Esophagus squamous epithelium (tissue), 4 donors: ENCODE results near the gene PIEZO1.

Source experiments
- POLR2A ChIP-seq, 4 donors: fragments of 450-650 bp; IDR thresholded peaks; one replicate each; pipeline ENCODE4 v1.6.1; 2017; ENCODE audit warnings: antibody characterized with exemption in 4 of 4, mild to moderate bottlenecking in 4 of 4, moderate library complexity in 3 of 4
- TF ChIP-seq, protein P1 (sequence below), 6 experiments: fragments of 450-650 bp in 4 of 6; fragments of 200-600 bp in 2 of 6; sonication (generic) in 2 of 6; IDR thresholded peaks; one replicate each; pipeline ENCODE4 v1.5.1; 2016 to 2019; ENCODE audit warnings: antibody characterized with exemption in 6 of 6, mild to moderate bottlenecking in 4 of 6, moderate library complexity in 4 of 6

DNA sequence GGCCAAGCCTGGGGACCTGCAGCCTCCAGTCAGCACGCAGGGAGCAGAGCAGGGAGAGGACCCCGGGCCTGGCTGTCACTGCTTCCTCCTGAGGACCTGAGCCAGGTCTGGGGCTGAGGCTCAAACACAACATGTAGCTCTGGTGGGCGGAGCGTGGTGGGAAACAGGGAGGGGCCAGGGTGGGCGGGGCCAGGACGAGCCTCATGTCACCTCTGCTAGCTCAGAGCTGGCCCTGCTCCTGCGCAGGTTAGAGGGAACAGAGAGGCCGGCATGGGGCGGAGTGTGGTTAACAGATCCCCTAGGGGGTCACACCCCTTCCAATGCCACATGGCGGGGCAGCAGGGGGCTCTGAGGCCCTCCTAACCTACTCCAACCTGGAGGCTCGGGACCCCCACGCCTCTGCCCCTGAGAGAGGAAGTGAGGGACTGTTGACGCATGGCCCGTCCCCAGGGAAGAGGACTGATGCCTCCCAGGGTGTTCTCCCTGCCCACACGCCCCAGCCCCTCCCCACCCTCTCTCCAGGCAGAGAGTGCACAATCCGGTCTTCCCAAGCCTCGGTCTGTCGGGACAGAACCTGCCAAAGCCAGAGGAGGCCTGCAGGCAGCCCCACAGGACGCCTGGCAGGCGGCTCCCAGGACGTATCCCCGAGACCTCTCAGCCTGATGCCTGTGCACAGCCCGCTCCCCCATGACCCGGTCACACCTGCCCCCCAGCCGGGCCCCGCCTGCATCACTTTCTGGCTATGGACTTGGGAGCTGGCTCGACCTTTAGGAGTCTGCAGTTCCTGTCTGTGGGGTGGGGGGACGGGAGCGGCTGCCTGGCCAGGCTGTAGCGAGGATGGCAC lies 15.2 kb downstream of the PIEZO1 start:
- TF ChIP-seq, protein P1, sequence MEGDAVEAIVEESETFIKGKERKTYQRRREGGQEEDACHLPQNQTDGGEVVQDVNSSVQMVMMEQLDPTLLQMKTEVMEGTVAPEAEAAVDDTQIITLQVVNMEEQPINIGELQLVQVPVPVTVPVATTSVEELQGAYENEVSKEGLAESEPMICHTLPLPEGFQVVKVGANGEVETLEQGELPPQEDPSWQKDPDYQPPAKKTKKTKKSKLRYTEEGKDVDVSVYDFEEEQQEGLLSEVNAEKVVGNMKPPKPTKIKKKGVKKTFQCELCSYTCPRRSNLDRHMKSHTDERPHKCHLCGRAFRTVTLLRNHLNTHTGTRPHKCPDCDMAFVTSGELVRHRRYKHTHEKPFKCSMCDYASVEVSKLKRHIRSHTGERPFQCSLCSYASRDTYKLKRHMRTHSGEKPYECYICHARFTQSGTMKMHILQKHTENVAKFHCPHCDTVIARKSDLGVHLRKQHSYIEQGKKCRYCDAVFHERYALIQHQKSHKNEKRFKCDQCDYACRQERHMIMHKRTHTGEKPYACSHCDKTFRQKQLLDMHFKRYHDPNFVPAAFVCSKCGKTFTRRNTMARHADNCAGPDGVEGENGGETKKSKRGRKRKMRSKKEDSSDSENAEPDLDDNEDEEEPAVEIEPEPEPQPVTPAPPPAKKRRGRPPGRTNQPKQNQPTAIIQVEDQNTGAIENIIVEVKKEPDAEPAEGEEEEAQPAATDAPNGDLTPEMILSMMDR (IDR thresholded peaks at IDR 0.05) = no peak
- no peak for TF ChIP-seq POLR2A (IDR thresholded peaks at IDR 0.05)
